ENCODE results near the gene NAMPT. TPM values are rescaled to one million over a fixed set of nuclear protein-coding genes. Genes with fewer than 3 reads are reported as not detected.

NAMPT gene
- total RNA-seq, 1 donor from 2014 or later, result 52.7 TPM

- Mint-ChIP-seq H3K27me3 (ENCODE audit: low read depth) (no peaks in the 10 kb centered on the region), H3K27ac (ENCODE audit: unreplicated experiment) (no peak overlapping the region), H3K36me3 (ENCODE audit: low read depth) (peaks cover 22% of the 10 kb centered on the region), H3K9me3 (no peaks in the 10 kb centered on the region), H3K4me3 (no peak overlapping the region), H3K4me1 (no peaks in the 10 kb centered on the region)
- TF ChIP-seq CTCF (conservative IDR thresholded peaks at IDR 0.05), result no peak
- no peak for DNase-seq (ENCODE audit: low read depth, low spot score)
Measured at GRCh38 chr7:106257752-106258151, 27.0 kb downstream of the NAMPT start.

GRCh38 chr7:106256144-106256543, 28.6 kb downstream of the NAMPT start:
- DNase-seq (ENCODE audit: low read depth, low spot score), result no peak
- Mint-ChIP-seq H3K36me3 (ENCODE audit: low read depth) (peaks cover 22% of the 10 kb centered on the region), H3K27me3 (ENCODE audit: low read depth) (no peaks in the 10 kb centered on the region), H3K4me1 (no peaks in the 10 kb centered on the region), H3K27ac (ENCODE audit: unreplicated experiment) (no peak overlapping the region), H3K4me3 (no peak overlapping the region), H3K9me3 (no peaks in the 10 kb centered on the region)
- no peak for TF ChIP-seq CTCF (conservative IDR thresholded peaks at IDR 0.05)

GRCh38 chr7:106255246-106255645, 29.5 kb downstream of the NAMPT start:
- no peaks in the 10 kb centered on the region for H3K9me3 Mint-ChIP-seq
- no peak for DNase-seq (ENCODE audit: low read depth, low spot score)
- TF ChIP-seq CTCF (conservative IDR thresholded peaks at IDR 0.05), result no peak
- no peaks in the 10 kb centered on the region for H3K4me1 Mint-ChIP-seq
- no peak overlapping the region for H3K4me3 Mint-ChIP-seq
- no peaks in the 10 kb centered on the region for H3K27me3 Mint-ChIP-seq (ENCODE audit: low read depth)
- peaks cover 17% of the 10 kb centered on the region for H3K36me3 Mint-ChIP-seq (ENCODE audit: low read depth)
- H3K27ac Mint-ChIP-seq (ENCODE audit: unreplicated experiment), result no peak overlapping the region

- H3K27me3 Mint-ChIP-seq (ENCODE audit: low read depth), result no peaks in the 10 kb centered on the region
- no peaks in the 10 kb centered on the region for H3K9me3 Mint-ChIP-seq
- no peak for DNase-seq (ENCODE audit: low read depth, low spot score)
- H3K27ac Mint-ChIP-seq (ENCODE audit: unreplicated experiment), result no peak overlapping the region
- no peaks in the 10 kb centered on the region for H3K4me1 Mint-ChIP-seq
- no peak for TF ChIP-seq CTCF (conservative IDR thresholded peaks at IDR 0.05)
- H3K4me3 Mint-ChIP-seq, result no peak overlapping the region
- peaks cover 16% of the 10 kb centered on the region for H3K36me3 Mint-ChIP-seq (ENCODE audit: low read depth)
Measured at GRCh38 chr7:106254525-106255116, 30.2 kb downstream of the NAMPT start.

- Mint-ChIP-seq H3K36me3 (ENCODE audit: low read depth) (peaks cover 20% of the 10 kb centered on the region), H3K4me1 (no peaks in the 10 kb centered on the region), H3K27ac (ENCODE audit: unreplicated experiment) (no peak overlapping the region), H3K9me3 (peaks cover under 1% of the 10 kb centered on the region), H3K27me3 (ENCODE audit: low read depth) (no peaks in the 10 kb centered on the region), H3K4me3 (no peak overlapping the region)
- TF ChIP-seq CTCF (conservative IDR thresholded peaks at IDR 0.05), result no peak
- no peak for DNase-seq (ENCODE audit: low read depth, low spot score)
Measured at GRCh38 chr7:106252568-106252967, 32.2 kb downstream of the NAMPT start.

Measured in neural crest cell (in vitro differentiated cells).